Small intestine (tissue), 7 donors: Measurements from ENCODE around the gene CCDC50. TPM values are rescaled to one million over a fixed set of nuclear protein-coding genes. Genes with fewer than 3 reads are reported as not detected.

Experiments used
- DNase-seq, 2 donors: peaks; one replicate each; pipeline versions ENCODE4 v3.0.0 to v3.0.0-alpha.2; 2013
- FAIRE-seq: peaks from 2 replicates; lab custom pipeline; 2012; peaks lifted over from hg19 to GRCh38; lab: Jason Lieb, UNC
- H3K27ac ChIP-seq, 3 donors: one replicate each; pipeline ENCODE4 v1.5.1; 2013; ENCODE audit warnings: low read length in 2 of 3, mild to moderate bottlenecking in 2 of 3, control low read depth in 1 of 3, inconsistent platforms in 1 of 3, low read depth in 1 of 3, moderate library complexity in 1 of 3
- H3K27me3 ChIP-seq, 3 donors: one replicate each; pipeline ENCODE4 v1.6.1; 2013; ENCODE audit warnings: low read length in 3 of 3, inconsistent platforms in 1 of 3; ENCODE audit not compliant: control insufficient read depth in 3 of 3, insufficient read depth in 3 of 3
- H3K36me3 ChIP-seq, 3 donors: one replicate each; pipeline ENCODE4 v1.6.1; 2013; ENCODE audit warnings: low read length in 3 of 3, inconsistent platforms in 1 of 3, low read depth in 1 of 3, mild to moderate bottlenecking in 1 of 3, moderate library complexity in 1 of 3; ENCODE audit not compliant: control insufficient read depth in 3 of 3, insufficient read depth in 2 of 3
- H3K4me1 ChIP-seq, 3 donors: one replicate each; pipeline ENCODE4 v1.6.1; 2013; ENCODE audit warnings: low read length in 2 of 3, inconsistent platforms in 1 of 3, low read depth in 1 of 3, mild to moderate bottlenecking in 1 of 3, moderate library complexity in 1 of 3; ENCODE audit not compliant: control insufficient read depth in 3 of 3, insufficient read depth in 2 of 3
- H3K4me3 ChIP-seq, 3 donors: one replicate each; pipeline ENCODE4 v1.5.1; 2013; ENCODE audit warnings: low read length in 3 of 3, control low read depth in 1 of 3, inconsistent platforms in 1 of 3, low read depth in 1 of 3, mild to moderate bottlenecking in 1 of 3, moderate library complexity in 1 of 3
- H3K9me3 ChIP-seq, 2 donors: one replicate each; pipeline ENCODE4 v1.6.1; 2013; ENCODE audit warnings: low read depth in 1 of 2, low read length in 1 of 2; ENCODE audit not compliant: control insufficient read depth in 2 of 2, insufficient read depth in 1 of 2
- WGBS, 3 donors: extraction: QIAGEN DNeasy Blood & Tissue Kit; methylation state at CpG; one replicate each; pipeline ENCODE4 v1.1.7; 2013; 5-methylcytosine and 5-hydroxymethylcytosine counted together
- polyA plus RNA-seq, 4 donors: library from polyadenylated mRNA; stranded (reverse) in 3 of 4; unstranded in 1 of 4; fragments of 200-250 nt in 3 of 4; fragments of 120-200 nt in 1 of 4; gene quantifications; one replicate each; pipeline versions ENCODE4 v1.2.1 to v1.2.3, GENCODE V29; 2013
- donor health status: healthy with polysubstance abuse.
- donor health status: control.
- donor health status: control.
- donor health status: Bipolar disorder and iron deficiency.
- donor health status: healthy.

The CCDC50 gene
- polyA plus RNA-seq, 4 donors: 18.6 to 71.5 (median 26.6) TPM

DNA sequence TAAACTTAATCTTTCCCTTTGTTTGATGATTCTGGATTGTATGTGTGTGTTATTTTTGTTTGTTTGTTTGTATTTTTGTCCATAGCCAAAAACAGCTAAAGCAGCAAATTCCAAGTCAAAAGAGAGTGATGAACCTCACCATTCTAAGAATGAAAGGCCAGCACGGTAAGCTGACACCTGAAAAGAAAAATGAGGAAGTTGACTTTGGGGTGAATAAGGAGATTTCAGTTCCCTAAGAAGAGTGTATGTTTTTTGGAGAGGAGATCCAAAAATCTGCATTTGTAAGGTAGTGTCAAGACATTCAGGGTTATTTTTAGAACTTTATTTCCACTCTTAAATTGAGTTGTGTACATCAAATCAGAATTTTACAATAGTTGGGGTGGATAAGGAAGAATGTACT is 53.5 kb downstream of the CCDC50 start:
- DNase-seq (no peak), FAIRE-seq (no peak)
- peaks cover 2 to 15% (median 4%) of the 10 kb centered on the region in 3 donors for H3K36me3 ChIP-seq
- H3K4me1 ChIP-seq: no peaks in the 10 kb centered on the region
- no peaks in the 10 kb centered on the region for H3K27me3 ChIP-seq
- H3K4me3 ChIP-seq: no peak overlapping the region
- H3K9me3 ChIP-seq: no peaks in the 10 kb centered on the region
- WGBS, 3 donors: 60 to 92% (median 86%) methylated on average over 1 of the region's 1 CpG
- no peak overlapping the region for H3K27ac ChIP-seq

GRCh38 chr3:191383124-191383523 is 53.9 kb downstream of the CCDC50 start:
- DNase-seq (no peak), FAIRE-seq (no peak)
- Histone ChIP-seq H3K36me3 (peaks cover 2 to 15% (median 4%) of the 10 kb centered on the region in 3 donors), H3K4me3 (no peak overlapping the region), H3K9me3 (no peaks in the 10 kb centered on the region), H3K27ac (no peak overlapping the region), H3K27me3 (no peaks in the 10 kb centered on the region), H3K4me1 (no peaks in the 10 kb centered on the region)
- WGBS, 3 donors: 58 to 81% (median 80%) methylated on average over 4 of the region's 4 CpGs

DNA sequence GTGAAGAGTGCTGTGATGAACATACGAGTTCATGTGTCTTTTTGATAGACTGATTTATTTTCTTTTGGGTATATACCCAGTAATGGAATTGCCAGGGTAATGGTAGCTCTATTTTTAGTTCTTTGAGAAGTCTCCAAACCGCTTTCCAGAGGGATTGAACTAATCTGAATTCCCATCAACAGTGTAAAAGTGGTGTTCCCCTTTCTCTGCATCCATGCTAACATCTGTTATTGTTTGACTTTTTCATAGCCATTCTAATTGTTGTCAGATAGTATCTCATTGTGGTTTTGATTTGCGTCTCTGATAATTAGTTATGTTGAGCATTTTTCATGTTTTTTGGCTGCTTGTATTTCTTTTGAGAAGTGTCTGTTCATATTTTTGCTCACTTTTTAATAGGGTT is 55.9 kb downstream of the CCDC50 start:
- no peak for FAIRE-seq
- Histone ChIP-seq H3K36me3 (peaks cover 6 to 17% (median 6%) of the 10 kb centered on the region in 3 donors), H3K4me1 (no peaks in the 10 kb centered on the region), H3K9me3 (no peaks in the 10 kb centered on the region), H3K27ac (no peak overlapping the region), H3K27me3 (no peaks in the 10 kb centered on the region), H3K4me3 (no peak overlapping the region)
- no peak for DNase-seq
- WGBS, 3 donors: 55 to 74% (median 66%) methylated on average over 3 of the region's 3 CpGs

DNA sequence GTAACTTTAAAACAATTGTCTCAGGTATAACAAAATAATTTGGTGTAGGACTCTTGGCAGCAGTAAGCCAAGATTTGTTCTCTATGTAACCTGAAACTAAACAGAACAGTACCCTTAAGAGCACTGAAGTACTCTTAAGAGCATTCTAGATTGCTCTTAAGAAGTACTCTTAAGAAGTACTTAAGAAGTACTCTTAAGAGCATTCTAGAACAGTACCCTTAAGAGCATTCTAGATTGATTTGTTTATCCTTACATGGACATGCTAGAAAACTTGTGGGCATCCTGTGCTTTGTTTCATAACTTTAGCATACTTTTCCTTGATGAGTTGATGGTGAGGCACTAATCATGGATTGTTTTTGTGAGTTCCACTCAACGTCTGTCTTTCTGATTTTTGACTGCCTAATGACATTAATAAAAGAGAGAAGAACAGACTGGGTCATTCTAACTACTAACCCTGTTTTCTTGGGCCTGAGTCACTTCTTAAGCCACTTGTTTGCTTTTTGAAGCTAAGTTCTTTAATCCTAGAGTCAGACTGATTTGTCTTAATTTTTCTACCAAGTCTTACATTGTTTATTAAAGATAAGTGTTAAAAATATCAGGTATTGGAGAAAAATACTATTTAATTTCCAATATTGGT is 58.4 kb downstream of the CCDC50 start:
- FAIRE-seq (no peak), DNase-seq (no peak)
- no peaks in the 10 kb centered on the region for H3K4me1 ChIP-seq
- H3K27ac ChIP-seq: no peak overlapping the region
- H3K27me3 ChIP-seq: no peaks in the 10 kb centered on the region
- H3K4me3 ChIP-seq: no peak overlapping the region
- no peaks in the 10 kb centered on the region for H3K9me3 ChIP-seq
- peaks cover 2 to 11% (median 8%) of the 10 kb centered on the region in 3 donors for H3K36me3 ChIP-seq
- WGBS, 3 donors: 65 to 77% (median 76%) methylated on average over 1 of the region's 1 CpG

DNA sequence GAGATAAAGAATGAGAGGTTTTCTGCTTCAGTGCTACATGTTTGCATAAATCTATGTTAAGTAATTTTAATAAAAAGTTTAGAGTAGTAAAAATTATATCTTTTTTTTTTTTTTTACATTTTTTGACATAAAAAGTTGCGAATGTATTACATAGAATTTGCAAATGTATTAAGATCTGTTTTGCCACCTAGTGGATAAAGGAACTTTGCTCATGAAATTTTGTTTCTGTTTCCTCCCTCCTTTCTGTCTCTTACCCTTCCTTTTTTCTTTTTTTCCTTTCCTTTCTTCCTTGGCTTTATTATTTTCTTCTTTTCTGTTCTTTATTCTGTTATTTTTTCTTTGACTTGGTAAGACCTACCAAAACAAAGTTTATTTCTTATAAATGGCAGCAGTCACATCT is 59.6 kb downstream of the CCDC50 start:
- Histone ChIP-seq H3K27me3 (no peaks in the 10 kb centered on the region), H3K36me3 (peaks cover 2 to 11% (median 4%) of the 10 kb centered on the region in 3 donors), H3K4me1 (no peaks in the 10 kb centered on the region), H3K27ac (no peak overlapping the region), H3K9me3 (no peaks in the 10 kb centered on the region), H3K4me3 (no peak overlapping the region)
- 73 to 92% (median 91%) methylated on average over 1 of the region's 1 CpG for WGBS, 3 donors
- FAIRE-seq (no peak), DNase-seq (no peak)

GRCh38 chr3:191390580-191390979 is 61.4 kb downstream of the CCDC50 start:
- Histone ChIP-seq H3K36me3 (peaks cover 2 to 11% (median 4%) of the 10 kb centered on the region in 3 donors), H3K4me3 (no peak overlapping the region), H3K4me1 (no peaks in the 10 kb centered on the region), H3K27ac (no peak overlapping the region), H3K9me3 (no peaks in the 10 kb centered on the region), H3K27me3 (no peaks in the 10 kb centered on the region)
- DNase-seq (no peak), FAIRE-seq (no peak)
- WGBS, 3 donors: 96 to 97% (median 97%) methylated on average over 3 of the region's 3 CpGs

DNA sequence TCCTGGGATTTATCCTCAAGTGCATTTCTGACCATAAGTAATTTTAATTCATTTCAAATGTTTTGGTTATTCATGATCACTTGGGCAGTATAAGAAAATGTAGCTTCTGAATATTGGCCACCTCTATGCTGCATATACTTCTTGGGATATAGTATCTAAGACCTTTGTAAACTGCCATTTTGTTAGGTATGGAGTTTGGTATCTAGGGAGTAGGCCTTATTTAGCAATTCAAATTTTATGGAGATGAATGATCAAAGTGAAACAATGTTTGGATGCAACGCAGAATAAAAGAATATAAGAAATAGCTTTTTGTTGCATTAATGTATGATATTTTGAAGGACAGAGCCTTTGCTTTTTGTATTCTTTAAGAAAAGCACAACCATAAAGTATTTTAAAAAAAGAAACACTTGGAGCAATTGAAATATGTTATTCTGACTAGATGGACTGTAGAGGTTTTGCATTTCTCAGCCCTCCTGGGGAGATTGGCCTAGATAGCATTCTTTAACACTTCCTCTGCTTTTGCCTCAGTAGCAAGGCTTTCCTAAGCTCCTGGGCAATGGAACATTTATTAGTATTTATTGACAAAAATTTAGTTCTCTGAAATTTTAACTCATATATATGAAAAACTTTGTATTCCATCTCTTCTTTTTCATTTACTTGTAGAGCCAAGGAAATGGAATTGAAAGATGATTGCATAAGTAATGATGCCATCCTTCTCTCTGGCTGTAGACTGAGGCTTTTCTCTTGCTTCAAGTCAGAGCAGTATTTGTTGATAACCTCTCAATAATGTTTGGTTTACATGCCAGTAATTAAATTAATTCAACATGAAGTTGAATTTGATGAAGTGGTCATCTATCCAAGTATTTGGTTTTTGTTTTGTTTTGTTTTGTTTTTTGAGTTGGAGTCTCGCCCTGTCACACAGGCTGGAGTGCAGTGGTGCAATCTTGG is 62.9 kb downstream of the CCDC50 start:
- Histone ChIP-seq H3K9me3 (no peaks in the 10 kb centered on the region), H3K4me3 (no peak overlapping the region), H3K4me1 (no peaks in the 10 kb centered on the region), H3K27me3 (no peaks in the 10 kb centered on the region), H3K36me3 (peaks cover 2 to 10% (median 4%) of the 10 kb centered on the region in 3 donors), H3K27ac (no peak overlapping the region)
- no peak for DNase-seq
- 96 to 98% (median 97%) methylated on average over 2 of the region's 2 CpGs for WGBS, 3 donors
- no peak for FAIRE-seq

- FAIRE-seq: no peak
- H3K27me3 ChIP-seq: no peaks in the 10 kb centered on the region
- no peak overlapping the region for H3K4me3 ChIP-seq
- H3K9me3 ChIP-seq: no peaks in the 10 kb centered on the region
- H3K36me3 ChIP-seq: peaks cover 2 to 10% (median 4%) of the 10 kb centered on the region in 3 donors
- no peak for DNase-seq
- H3K4me1 ChIP-seq: no peaks in the 10 kb centered on the region
- H3K27ac ChIP-seq: no peak overlapping the region
Measured at GRCh38 chr3:191393146-191393545, 64.0 kb downstream of the CCDC50 start.
